ENCODE measurements around the gene SYK. TPM values are rescaled to one million over a fixed set of nuclear protein-coding genes. Genes with fewer than 3 reads are reported as not detected.

Gene SYK
- total RNA-seq, 1 experiment from 2014 or later, result 0.28 TPM

- no TSS peak for BruUV-seq (replicated peaks)
- CTCF ChIA-PET, result no interaction called here
- intact Hi-C loops (cut with micrococcal nuclease; ENCODE audit: unreplicated experiment), result no loop called here
- POLR2A ChIA-PET, result no interaction called here
- no peaks in the 10 kb centered on the region for H3K27me3 ChIP-seq (ENCODE audit: control insufficient read depth, insufficient read depth, low read length)
- no peak for DNase-seq (ENCODE audit: low read depth, low spot score)
- no peak overlapping the region for H3K27ac ChIP-seq (ENCODE audit: low read length)
- in situ Hi-C loops (cut with HindIII; ENCODE audit: low pct_unique_long_range_greater_than_20kb, low sequenced_read_pairs), result no loop called here
- H3K4me3 ChIP-seq (ENCODE audit: low read depth in 2 of 2, low read length in 2 of 2), result no peak overlapping the region
- H3K4me1 ChIP-seq (ENCODE audit: control insufficient read depth, insufficient read depth, low read length), result no peaks in the 10 kb centered on the region
- no peaks in the 10 kb centered on the region for H3K9me3 ChIP-seq (ENCODE audit: control insufficient read depth, insufficient read depth, low read depth, low read length)
- ATAC-seq, result no peak
- TF ChIP-seq TCF7L2 (IDR thresholded peaks at IDR 0.05; ENCODE audit: low read depth, low read length) (no peak), POLR2AphosphoS5 (IDR thresholded peaks at IDR 0.05; ENCODE audit: low read depth, low read length) (no peak), SIN3A (IDR thresholded peaks at IDR 0.05; ENCODE audit: borderline replicate concordance, insufficient read depth, low read depth, low read length) (no peak), REST (IDR thresholded peaks at IDR 0.05; ENCODE audit: insufficient read depth in 1 of 2, low read depth in 2 of 2, low read length in 1 of 2) (no peak), CTCF (IDR thresholded peaks at IDR 0.05) (no peak)
- no peaks in the 10 kb centered on the region for H3K36me3 ChIP-seq (ENCODE audit: control insufficient read depth, insufficient read depth, low read length)
Measured at GRCh38 chr9:90846770-90847419, 45.3 kb downstream of the SYK start.

- Histone ChIP-seq H3K27ac (ENCODE audit: low read length) (no peak overlapping the region), H3K9me3 (ENCODE audit: control insufficient read depth, insufficient read depth, low read depth, low read length) (no peaks in the 10 kb centered on the region), H3K27me3 (ENCODE audit: control insufficient read depth, insufficient read depth, low read length) (no peaks in the 10 kb centered on the region), H3K4me3 (ENCODE audit: low read depth in 2 of 2, low read length in 2 of 2) (no peak overlapping the region), H3K36me3 (ENCODE audit: control insufficient read depth, insufficient read depth, low read length) (no peaks in the 10 kb centered on the region), H3K4me1 (ENCODE audit: control insufficient read depth, insufficient read depth, low read length) (no peaks in the 10 kb centered on the region)
- intact Hi-C loops (cut with micrococcal nuclease; ENCODE audit: unreplicated experiment) (no loop called here), in situ Hi-C loops (cut with HindIII; ENCODE audit: low pct_unique_long_range_greater_than_20kb, low sequenced_read_pairs) (no loop called here)
- ChIA-PET POLR2A (no interaction called here), CTCF (no interaction called here)
- TF ChIP-seq CTCF (IDR thresholded peaks at IDR 0.05) (no peak), POLR2AphosphoS5 (IDR thresholded peaks at IDR 0.05; ENCODE audit: low read depth, low read length) (no peak), SIN3A (IDR thresholded peaks at IDR 0.05; ENCODE audit: borderline replicate concordance, insufficient read depth, low read depth, low read length) (no peak), REST (IDR thresholded peaks at IDR 0.05; ENCODE audit: insufficient read depth in 1 of 2, low read depth in 2 of 2, low read length in 1 of 2) (no peak), TCF7L2 (IDR thresholded peaks at IDR 0.05; ENCODE audit: low read depth, low read length) (no peak)
- DNase-seq (ENCODE audit: low read depth, low spot score) (no peak), ATAC-seq (no peak)
- BruUV-seq (replicated peaks), result no TSS peak
Measured at GRCh38 chr9:90847971-90848370, 46.4 kb downstream of the SYK start.
